ENCODE data around the gene AMMECR1. TPM values are rescaled to one million over a fixed set of nuclear protein-coding genes. Genes with fewer than 3 reads are reported as not detected.

AMMECR1 gene
- total and polyA plus RNA-seq, 4 donors, result 3.5 to 14.0 (median 5.7) TPM

DNA sequence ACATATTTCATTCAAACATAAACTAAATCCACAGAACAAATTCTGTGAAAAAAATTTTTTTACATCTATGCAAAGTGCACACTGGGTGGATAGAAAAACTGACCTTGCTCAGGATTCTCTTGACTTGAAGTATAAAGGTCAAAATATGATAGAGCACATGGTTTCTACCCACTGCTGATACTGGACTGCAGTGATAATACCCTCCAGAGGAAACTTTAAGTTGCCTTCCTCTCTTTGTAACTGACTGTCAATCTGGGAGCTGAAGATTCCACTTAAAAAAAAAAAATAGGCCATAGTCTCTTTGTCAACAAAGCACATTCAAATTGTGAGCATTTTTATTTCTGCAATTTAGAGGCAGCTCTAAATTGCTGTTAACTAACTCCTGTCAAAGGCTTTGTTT is 3.2 kb upstream of the AMMECR1 start:
- H3K4me3 ChIP-seq, result no peak overlapping the region
- no peak overlapping the region for H3K9ac ChIP-seq (ENCODE audit: insufficient read depth in 1 of 2, low read length in 2 of 2)
- H3K36me3 ChIP-seq (ENCODE audit: control insufficient read depth in 4 of 4, insufficient read depth in 4 of 4, low read length in 4 of 4), result no peaks in the 10 kb centered on the region
- ATAC-seq (ENCODE audit: insufficient read depth, low FRiP score) (no peak), DNase-seq (no peak)
- no peaks in the 10 kb centered on the region for H3K4me1 ChIP-seq (ENCODE audit: control insufficient read depth in 5 of 5, insufficient read depth in 5 of 5, low read length in 5 of 5)
- TF ChIP-seq, protein P1, sequence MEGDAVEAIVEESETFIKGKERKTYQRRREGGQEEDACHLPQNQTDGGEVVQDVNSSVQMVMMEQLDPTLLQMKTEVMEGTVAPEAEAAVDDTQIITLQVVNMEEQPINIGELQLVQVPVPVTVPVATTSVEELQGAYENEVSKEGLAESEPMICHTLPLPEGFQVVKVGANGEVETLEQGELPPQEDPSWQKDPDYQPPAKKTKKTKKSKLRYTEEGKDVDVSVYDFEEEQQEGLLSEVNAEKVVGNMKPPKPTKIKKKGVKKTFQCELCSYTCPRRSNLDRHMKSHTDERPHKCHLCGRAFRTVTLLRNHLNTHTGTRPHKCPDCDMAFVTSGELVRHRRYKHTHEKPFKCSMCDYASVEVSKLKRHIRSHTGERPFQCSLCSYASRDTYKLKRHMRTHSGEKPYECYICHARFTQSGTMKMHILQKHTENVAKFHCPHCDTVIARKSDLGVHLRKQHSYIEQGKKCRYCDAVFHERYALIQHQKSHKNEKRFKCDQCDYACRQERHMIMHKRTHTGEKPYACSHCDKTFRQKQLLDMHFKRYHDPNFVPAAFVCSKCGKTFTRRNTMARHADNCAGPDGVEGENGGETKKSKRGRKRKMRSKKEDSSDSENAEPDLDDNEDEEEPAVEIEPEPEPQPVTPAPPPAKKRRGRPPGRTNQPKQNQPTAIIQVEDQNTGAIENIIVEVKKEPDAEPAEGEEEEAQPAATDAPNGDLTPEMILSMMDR (IDR thresholded peaks at IDR 0.05; ENCODE audit: control extremely low read depth, extremely low read depth), result no peak
- peaks cover 0 to 46% (median 19%) of the 10 kb centered on the region in 3 donors for H3K27me3 ChIP-seq (ENCODE audit: control insufficient read depth in 3 of 3, insufficient read depth in 3 of 3, low read length in 2 of 3)
- H3K9me3 ChIP-seq (ENCODE audit: control insufficient read depth in 4 of 4, insufficient read depth in 3 of 4, low read length in 3 of 4), result peaks cover 0 to 3% (median 0%) of the 10 kb centered on the region in 4 donors
- no peak overlapping the region for H3K27ac ChIP-seq (ENCODE audit: low read depth in 1 of 2, low read length in 1 of 2)

DNA sequence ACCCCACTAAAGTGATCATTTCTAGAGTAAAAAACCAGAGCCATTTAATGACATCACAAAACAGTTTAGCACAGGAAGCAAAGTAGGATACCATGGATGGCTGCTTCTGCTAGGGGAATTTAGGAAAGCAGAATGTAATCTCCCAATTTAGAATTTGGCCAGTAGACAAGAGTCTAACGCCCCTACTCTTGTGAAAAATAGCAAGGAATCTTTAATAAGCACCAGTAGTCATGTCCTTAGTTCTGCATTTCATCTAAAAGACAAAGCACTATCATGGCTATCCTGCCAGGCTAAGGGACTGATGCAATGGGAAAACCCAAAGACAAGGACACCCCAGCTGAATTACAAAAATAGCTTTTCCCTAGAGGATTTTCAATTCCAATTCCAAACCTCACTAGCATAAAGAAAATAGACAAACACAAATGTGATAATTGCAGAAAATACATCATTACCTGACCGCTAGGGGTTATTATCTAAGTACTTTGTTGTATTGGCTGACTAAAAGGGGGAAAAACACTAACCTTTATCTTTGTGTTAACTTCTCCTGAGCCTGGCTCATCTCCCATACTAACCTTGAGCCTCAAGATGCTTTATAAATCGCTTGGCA is 2.6 kb upstream of the AMMECR1 start:
- WGBS, 2 donors, result 45 to 88% methylated on average over 3 of the region's 3 CpGs
- no peak for ATAC-seq (ENCODE audit: insufficient read depth, low FRiP score)

DNA sequence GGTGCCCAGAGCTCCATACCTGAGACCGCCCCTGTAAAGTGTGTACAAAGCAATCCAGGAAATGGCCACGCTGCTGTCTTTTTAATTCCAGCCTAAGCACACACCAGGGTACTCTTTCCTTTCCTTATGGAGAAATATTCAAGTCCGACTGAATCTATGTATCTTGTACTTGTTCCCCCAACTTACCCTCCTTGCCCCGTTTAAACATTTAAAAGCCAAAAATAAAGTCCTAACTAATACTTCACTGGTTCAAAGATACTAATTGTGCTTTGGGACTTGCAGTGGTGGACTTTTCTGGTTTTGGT is 731 bp upstream of the AMMECR1 start:
- peak in 1 of 3 donors; percentile 44 for DNase-seq
- Histone ChIP-seq H3K27me3 (ENCODE audit: control insufficient read depth in 3 of 3, insufficient read depth in 3 of 3, low read length in 2 of 3) (peaks cover 0 to 56% (median 24%) of the 10 kb centered on the region in 3 donors), H3K9ac (ENCODE audit: insufficient read depth in 1 of 2, low read length in 2 of 2) (peak overlapping the region; percentile 57 to 82), H3K9me3 (ENCODE audit: control insufficient read depth in 4 of 4, insufficient read depth in 3 of 4, low read length in 3 of 4) (peaks cover 0 to 3% (median 0%) of the 10 kb centered on the region in 4 donors), H3K4me1 (ENCODE audit: control insufficient read depth in 5 of 5, insufficient read depth in 5 of 5, low read length in 5 of 5) (no peaks in the 10 kb centered on the region), H3K27ac (ENCODE audit: low read depth in 1 of 2, low read length in 1 of 2) (peak overlapping the region in 1 of 2 donors; percentile 75), H3K36me3 (ENCODE audit: control insufficient read depth in 4 of 4, insufficient read depth in 4 of 4, low read length in 4 of 4) (no peaks in the 10 kb centered on the region), H3K4me3 (peak overlapping the region; percentile 44)
- 10 to 24% methylated on average over 4 of the region's 4 CpGs for WGBS, 2 donors
- no peak for ATAC-seq (ENCODE audit: insufficient read depth, low FRiP score)
- TF ChIP-seq, protein P1 (IDR thresholded peaks at IDR 0.05; ENCODE audit: control extremely low read depth, extremely low read depth), result no peak

More for the DNA sequence above, 2.6 kb upstream of the AMMECR1 start:
- TF ChIP-seq, protein P1 (IDR thresholded peaks at IDR 0.05; ENCODE audit: control extremely low read depth, extremely low read depth), result no peak
- H3K4me1 ChIP-seq (ENCODE audit: control insufficient read depth in 5 of 5, insufficient read depth in 5 of 5, low read length in 5 of 5), result no peaks in the 10 kb centered on the region
- no peaks in the 10 kb centered on the region for H3K36me3 ChIP-seq (ENCODE audit: control insufficient read depth in 4 of 4, insufficient read depth in 4 of 4, low read length in 4 of 4)
- H3K4me3 ChIP-seq, result no peak overlapping the region
- peaks cover 0 to 51% (median 19%) of the 10 kb centered on the region in 3 donors for H3K27me3 ChIP-seq (ENCODE audit: control insufficient read depth in 3 of 3, insufficient read depth in 3 of 3, low read length in 2 of 3)
- H3K9me3 ChIP-seq (ENCODE audit: control insufficient read depth in 4 of 4, insufficient read depth in 3 of 4, low read length in 3 of 4), result peaks cover 0 to 3% (median 0%) of the 10 kb centered on the region in 4 donors
- no peak overlapping the region for H3K27ac ChIP-seq (ENCODE audit: low read depth in 1 of 2, low read length in 1 of 2)
- no peak for DNase-seq
- H3K9ac ChIP-seq (ENCODE audit: insufficient read depth in 1 of 2, low read length in 2 of 2), result no peak overlapping the region

All from lung (tissue), 12 donors.